H1 (cell line): ENCODE data around the gene MAN2A1. TPM values are rescaled to one million over a fixed set of nuclear protein-coding genes. Genes with fewer than 3 reads are reported as not detected.

Experiments used
- CBX5 ChIP-seq: fragments of 300-800, 300-1000 bp; sonication (generic); IDR thresholded peaks from 2 replicates; pipeline ENCODE4 v1.7.1; 2016; ENCODE audit warnings: antibody characterized with exemption, low read length, low read depth
- EGR1 ChIP-seq: IDR thresholded peaks from 2 replicates; pipeline ENCODE4 v1.6.1; 2011; ENCODE audit warnings: low read depth, low read length, borderline replicate concordance
- GABPA ChIP-seq: IDR thresholded peaks from 2 replicates; pipeline ENCODE4 v1.6.1; 2011; ENCODE audit warnings: mild to moderate bottlenecking, low read length, moderate library complexity, borderline replicate concordance; ENCODE audit not compliant: insufficient read depth
- GTF2F1 ChIP-seq: IDR thresholded peaks from 2 replicates; pipeline ENCODE4 v1.6.1; 2012; ENCODE audit warnings: low read depth, low read length, improper control_type of control experiment, borderline replicate concordance
- JUND ChIP-seq: IDR thresholded peaks from 2 replicates; pipeline ENCODE4 v1.6.1; 2011; ENCODE audit warnings: mild to moderate bottlenecking, improper control_type of control experiment, low read length
- NANOG ChIP-seq: IDR thresholded peaks from 2 replicates; pipeline ENCODE4 v1.6.1; 2011; ENCODE audit warnings: low read length, low read depth, mild to moderate bottlenecking, inconsistent platforms; ENCODE audit not compliant: insufficient read depth, poor library complexity, severe bottlenecking
- SIX5 ChIP-seq: IDR thresholded peaks from 2 replicates; pipeline ENCODE4 v1.6.1; 2011; ENCODE audit warnings: mild to moderate bottlenecking, low read depth, low read length
- SUZ12 ChIP-seq: fragments of 200-600 bp; sonication (generic); IDR thresholded peaks from 2 replicates; pipeline ENCODE4 v1.6.1; 2012; ENCODE audit warnings: mild to moderate bottlenecking, inconsistent platforms, low read length, moderate library complexity, mixed read lengths
- polyA plus RNA-seq, 7 experiments: library from polyadenylated mRNA; depleted of rRNA in 3 of 7; stranded (reverse) in 5 of 7; unstranded in 2 of 7; fragments of >200 nt in 5 of 7; fragments of 200-250 nt in 2 of 7; gene quantifications; 1 replicate in 5 of 7; 2 replicates in 1 of 7; 4 replicates in 1 of 7; pipeline versions ENCODE4 v1.2.1 to v1.2.3, GENCODE V29; 2011 to 2013; ENCODE audit warnings: missing spikeins in 2 of 7, mixed read lengths in 2 of 7
- total RNA-seq: library from RNA; stranded (reverse); fragmentation: NEBNext Ultra II Directional; extraction: Animal tissue kit (Norgen Biotek cat#: 25700); gene quantifications from 2 replicates; pipeline ENCODE4 v1.2.1, GENCODE V29; 2021

The MAN2A1 gene
- total and polyA plus RNA-seq, 2 of the 8 experiments (the other 6 are each of a cell fraction or from before 2014, with no cell fraction given), result 29.1 to 102 TPM

DNA sequence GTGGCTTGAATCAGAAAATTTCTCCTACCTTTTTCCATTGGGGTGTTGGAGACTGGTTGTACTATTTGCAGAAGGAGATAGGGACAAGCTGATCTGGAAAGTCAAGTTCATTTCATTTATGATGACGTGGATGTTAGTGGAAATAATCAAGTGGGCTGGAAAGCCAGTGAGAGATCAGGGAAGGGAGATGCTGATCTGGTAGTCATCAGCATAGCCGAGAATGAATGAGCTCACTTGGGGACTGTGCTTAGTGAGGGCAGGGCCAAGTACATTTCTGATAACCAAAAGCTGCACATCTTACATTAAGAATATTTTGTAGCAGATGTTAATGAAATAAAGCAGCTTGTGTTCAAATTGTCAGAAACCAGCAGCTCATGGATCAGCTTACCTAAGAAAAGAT is 12.1 kb downstream of the MAN2A1 start (continued):
- TF ChIP-seq SUZ12, result no peak
- no peak for TF ChIP-seq GTF2F1
- TF ChIP-seq EGR1, result no peak
- no peak for TF ChIP-seq SIX5
- TF ChIP-seq CBX5, result no peak
- no peak for TF ChIP-seq GABPA
- TF ChIP-seq NANOG, result no peak
- TF ChIP-seq JUND, result no peak
